ENCODE results near the gene NTN1.

DNA sequence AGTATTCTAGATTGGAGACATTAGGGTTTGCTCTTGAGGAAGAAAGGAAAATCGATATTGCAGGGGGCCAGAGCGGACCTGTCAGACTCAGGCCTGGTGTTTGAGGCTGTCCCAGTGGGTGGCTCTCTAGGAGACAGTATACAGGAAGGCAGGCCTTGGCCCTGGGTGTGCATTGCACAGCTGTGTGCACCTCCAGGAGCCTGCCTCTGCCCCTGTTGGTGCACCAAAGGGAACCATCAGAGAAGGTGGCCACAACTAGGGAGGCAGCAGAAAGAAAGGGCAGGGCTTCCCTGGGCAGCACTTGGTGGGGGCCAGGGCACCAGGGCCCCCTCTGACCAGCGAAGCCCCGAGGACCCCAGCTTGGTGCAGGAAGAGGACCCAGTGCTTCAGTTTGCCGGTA, 188.0 kb downstream of the NTN1 start:
- TF ChIP-seq, protein P1, sequence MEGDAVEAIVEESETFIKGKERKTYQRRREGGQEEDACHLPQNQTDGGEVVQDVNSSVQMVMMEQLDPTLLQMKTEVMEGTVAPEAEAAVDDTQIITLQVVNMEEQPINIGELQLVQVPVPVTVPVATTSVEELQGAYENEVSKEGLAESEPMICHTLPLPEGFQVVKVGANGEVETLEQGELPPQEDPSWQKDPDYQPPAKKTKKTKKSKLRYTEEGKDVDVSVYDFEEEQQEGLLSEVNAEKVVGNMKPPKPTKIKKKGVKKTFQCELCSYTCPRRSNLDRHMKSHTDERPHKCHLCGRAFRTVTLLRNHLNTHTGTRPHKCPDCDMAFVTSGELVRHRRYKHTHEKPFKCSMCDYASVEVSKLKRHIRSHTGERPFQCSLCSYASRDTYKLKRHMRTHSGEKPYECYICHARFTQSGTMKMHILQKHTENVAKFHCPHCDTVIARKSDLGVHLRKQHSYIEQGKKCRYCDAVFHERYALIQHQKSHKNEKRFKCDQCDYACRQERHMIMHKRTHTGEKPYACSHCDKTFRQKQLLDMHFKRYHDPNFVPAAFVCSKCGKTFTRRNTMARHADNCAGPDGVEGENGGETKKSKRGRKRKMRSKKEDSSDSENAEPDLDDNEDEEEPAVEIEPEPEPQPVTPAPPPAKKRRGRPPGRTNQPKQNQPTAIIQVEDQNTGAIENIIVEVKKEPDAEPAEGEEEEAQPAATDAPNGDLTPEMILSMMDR (IDR thresholded peaks at IDR 0.05), result no peak
- TF ChIP-seq POLR2A (IDR thresholded peaks at IDR 0.05), result no peak

Measured in uterus (tissue), 2 donors.